ENCODE results near the gene BMP3. TPM values are rescaled to one million over a fixed set of nuclear protein-coding genes. Genes with fewer than 3 reads are reported as not detected.

Gene BMP3
- total and polyA plus RNA-seq, 2 of the 8 experiments (the other 6 are each of a cell fraction or from before 2014, with no cell fraction given): 0.02 TPM; not detected in 1

GRCh38 chr4:81102107-81102506, 71.6 kb downstream of the BMP3 start (continued):
- TF ChIP-seq TBP (IDR thresholded peaks at IDR 0.05; ENCODE audit: low read depth, low read length): no peak
- TF ChIP-seq E2F6 (IDR thresholded peaks at IDR 0.05): no peak
